Anterior cingulate cortex (tissue), 58 donors: ENCODE data around the gene LIPF.
"Not testable (repeated sequence)": the region's sequence is repeated elsewhere in the genome, so short reads cannot be mapped to it uniquely, and the experiment has no call there.

ENCODE experiments used
- DNase-seq, 58 donors: peaks; one replicate each; lab custom pipeline; 2025; lab: John Stamatoyannopoulos, UW

LIPF gene

DNA sequence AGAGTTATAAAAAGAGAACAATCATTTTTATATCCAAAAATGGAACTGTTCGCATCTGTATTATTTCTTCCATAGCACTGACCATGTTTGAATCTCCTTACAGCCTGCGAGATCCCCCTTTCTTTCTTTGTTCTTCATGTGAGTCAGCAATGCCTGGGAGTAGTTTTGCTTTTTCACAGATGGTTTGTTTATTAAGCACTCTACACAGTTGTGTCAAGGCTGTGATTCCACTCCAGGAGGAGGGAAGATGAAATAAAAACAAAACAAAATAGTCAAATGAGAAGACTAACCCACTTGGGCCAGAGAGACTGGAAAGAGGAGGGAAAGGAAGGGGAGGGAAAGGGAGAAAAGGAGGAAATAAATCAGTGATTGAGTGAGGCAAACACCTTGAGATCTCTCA lies 7.8 kb downstream of the LIPF start:
- DNase-seq = no peak

- no peak for DNase-seq
These were observed 12.2 kb downstream of the LIPF start for GRCh38 chr10:88676283-88677060.

GRCh38 chr10:88680958-88681357 lies 16.7 kb downstream of the LIPF start:
- no peak for DNase-seq

DNA sequence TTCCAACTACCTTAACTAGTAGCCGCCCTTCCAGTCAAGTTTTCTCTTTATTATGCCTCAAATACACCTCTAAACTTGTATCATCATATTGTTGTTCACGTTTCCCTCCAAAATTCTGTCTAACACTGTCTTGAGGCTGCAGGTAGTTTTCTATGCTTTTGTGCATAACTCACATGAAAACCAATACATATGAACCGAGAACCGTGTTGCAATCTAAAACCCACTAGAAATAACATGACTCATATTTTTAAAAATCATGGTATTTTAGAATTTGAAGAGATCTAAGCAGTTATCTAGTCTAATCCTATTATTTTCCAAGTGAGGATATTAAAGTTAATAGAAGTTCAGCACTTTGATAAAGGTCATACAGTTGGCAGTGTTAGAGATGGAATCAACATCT lies 18.2 kb downstream of the LIPF start:
- DNase-seq = no peak

- peak in 1 of 58 donors; percentile 1 for DNase-seq
These were observed 23.7 kb downstream of the LIPF start for GRCh38 chr10:88687853-88688467.

- no peak for DNase-seq
These were observed 25.1 kb downstream of the LIPF start for GRCh38 chr10:88689366-88689765.

DNA sequence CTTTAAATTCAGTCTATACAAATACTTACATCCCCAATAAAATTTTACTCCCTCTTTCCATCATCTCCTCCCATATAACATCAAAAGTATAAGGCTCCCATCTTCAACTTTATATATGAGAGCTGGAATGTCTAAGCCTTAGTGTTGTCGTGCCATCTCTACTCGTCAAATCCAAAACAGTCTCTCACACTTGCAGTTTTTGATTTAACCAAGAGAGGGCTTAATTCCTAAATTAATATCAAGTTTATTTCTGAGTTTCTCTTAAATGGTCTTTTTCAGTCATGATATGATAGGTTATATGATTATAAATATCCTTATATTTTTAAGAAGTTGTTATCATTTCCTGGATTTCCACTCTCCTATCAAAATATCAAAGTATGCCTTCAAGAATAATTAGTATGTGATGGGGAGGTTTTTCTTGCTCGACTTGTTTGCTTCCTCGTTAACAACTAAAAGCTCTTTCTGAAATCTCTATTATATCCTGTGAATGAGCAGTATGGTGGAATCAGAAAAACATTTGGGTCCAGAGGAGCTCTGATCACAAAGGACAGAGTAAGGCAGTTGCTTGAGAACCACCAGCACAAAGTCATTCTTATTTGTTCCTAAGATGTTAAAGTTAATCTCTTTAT lies 29.3 kb downstream of the LIPF start:
- no peak for DNase-seq

DNA sequence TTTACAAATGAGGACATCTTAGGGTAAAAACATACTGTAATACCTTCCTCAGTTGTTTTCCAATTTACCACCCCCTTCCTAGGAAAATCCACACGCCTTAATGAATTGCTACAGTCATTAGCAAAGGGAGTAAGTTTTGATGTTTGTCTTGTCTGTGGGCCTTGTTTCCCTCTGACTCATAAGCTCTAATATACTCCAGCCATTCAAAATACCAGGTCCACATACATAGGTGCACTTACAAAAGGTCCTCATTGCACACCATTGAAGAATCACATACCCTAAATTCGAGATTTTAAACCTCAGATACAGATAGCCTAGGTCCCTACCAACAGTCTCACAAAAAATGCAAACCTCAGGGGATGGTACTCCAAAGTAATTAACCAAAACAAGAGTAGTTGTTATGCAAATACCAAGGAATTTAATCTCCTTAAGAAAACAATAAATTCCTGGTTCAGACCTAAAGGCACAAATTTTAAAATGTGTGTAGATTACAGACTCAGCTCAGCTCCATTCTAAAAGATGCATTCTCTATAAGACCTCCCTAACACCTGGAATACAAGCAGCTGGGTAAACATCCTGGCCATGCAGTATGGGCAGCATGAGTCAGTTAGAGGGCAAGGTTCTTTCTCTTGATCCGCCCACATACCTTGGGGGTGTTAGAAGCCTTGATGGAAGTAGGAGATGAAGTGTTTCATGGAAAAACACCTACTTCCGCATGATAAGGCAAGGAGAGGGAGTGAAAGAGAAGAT lies 38.8 kb downstream of the LIPF start:
- DNase-seq = no peak

GRCh38 chr10:88705958-88706357 lies 41.7 kb downstream of the LIPF start, which contains the start of gene LIPK:
Gene LIPK (plus strand): TSS chr10:88706249. CDS start chr10:88724544, 18,295 bp downstream.
- no peak for DNase-seq

DNA sequence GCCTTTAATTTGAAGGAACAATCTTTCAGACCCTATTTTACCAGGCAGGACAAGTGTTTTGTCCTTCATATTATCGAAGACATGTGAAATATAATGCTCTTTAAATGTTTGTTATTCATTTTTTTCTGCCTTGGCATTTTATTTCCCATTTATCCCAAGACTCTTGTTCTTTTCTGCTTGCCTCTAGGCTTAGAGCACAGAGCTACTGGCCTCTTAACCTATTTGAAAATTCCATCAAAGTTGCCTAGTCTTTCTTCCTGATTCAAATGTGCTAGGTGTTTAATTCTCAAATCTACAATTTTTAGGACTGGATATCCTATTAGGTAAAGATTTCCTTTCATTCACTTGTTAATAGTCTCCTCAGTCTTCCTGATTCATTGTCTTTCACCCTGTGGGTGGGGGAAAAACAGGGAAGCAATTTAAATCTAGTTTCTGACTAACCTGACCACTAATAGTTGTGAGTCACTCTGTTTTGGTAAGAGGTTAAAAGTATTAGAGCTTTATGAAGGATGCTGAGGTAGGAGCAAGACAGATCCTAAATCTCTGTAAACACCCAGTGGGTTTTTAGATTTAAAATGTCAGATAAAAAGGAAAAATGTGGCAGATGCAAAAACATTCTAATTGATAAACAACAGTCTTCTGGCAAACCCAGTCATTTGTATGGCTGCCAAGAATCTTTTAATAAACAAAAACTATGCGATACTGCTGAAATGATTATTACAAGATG lies 43.4 kb downstream of the LIPF start:
- no peak for DNase-seq

DNA sequence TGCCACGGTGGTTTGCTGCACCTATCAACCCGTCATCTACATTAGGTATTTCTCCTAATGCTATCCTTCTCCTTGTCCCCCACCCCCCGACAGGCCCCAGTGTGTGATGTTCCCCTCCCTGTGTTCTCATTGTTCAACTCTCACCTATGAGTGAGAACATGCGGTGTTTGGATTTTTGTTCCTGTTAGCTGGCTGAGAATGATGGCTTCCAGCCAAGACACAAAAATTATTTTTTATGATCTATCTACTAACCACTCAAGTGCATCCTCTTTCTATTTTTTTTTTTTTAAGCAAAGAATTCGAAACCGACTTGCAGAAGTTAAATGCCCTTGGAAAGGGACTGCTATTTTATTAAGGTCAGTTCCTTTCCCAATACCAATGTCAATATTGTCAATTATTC lies 45.1 kb downstream of the LIPF start:
- DNase-seq = not testable (repeated sequence)

- no peak for DNase-seq
These were observed 51.3 kb downstream of the LIPF start for GRCh38 chr10:88715517-88715916.

DNA sequence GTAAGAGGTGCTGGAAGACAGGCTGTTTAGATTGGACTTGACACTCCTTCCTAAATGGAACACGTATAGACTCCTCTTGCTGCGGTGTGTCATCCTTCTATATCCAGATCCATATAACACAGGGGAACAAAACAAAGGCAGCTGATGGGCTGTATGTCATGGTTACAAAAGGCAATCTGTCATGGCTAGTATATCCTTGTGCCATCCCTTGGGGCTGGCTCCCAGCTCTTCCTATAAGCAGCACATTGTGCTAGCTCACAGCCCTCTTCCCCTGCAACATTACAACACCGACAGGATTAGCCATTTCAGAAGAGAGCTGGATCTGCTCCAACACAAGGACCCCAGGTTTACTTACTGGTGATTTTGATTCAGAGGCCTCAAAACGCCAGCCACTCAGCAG lies 57.1 kb downstream of the LIPF start:
- DNase-seq = no peak

- DNase-seq = no peak
These were observed 61.6 kb downstream of the LIPF start for GRCh38 chr10:88725798-88726197.

GRCh38 chr10:88728107-88728763 lies 64.0 kb downstream of the LIPF start:
- DNase-seq = peak in 1 of 58 donors; percentile 1
